Measurements from ENCODE around the gene BUB3.
A peak's percentile ranks its signal among the peaks of the same experiment; 100 is the strongest.

BUB3 gene

GRCh38 chr10:123132576-123133477 lies 21.4 kb upstream of the BUB3 start:
- Histone ChIP-seq H3K27me3 (ENCODE audit: insufficient read depth, insufficient read length) (peaks cover 98% of the 10 kb centered on the region), H3K4me1 (ENCODE audit: insufficient read depth, insufficient read length) (no peaks in the 10 kb centered on the region), H3K36me3 (ENCODE audit: insufficient read depth, insufficient read length, low read length) (no peaks in the 10 kb centered on the region), H3K9ac (ENCODE audit: insufficient read length, low read depth) (peak overlapping the region; percentile 44), H3K4me3 (ENCODE audit: insufficient read length, low read depth) (peak overlapping the region; percentile 30), H3K9me3 (ENCODE audit: insufficient read depth, low read length) (no peaks in the 10 kb centered on the region)
- TF ChIP-seq YY1 (IDR thresholded peaks at IDR 0.05; ENCODE audit: insufficient read depth, insufficient read length) (no peak), ZNF274 (IDR thresholded peaks at IDR 0.05; ENCODE audit: low read depth, low read length) (no peak), SUZ12 (IDR thresholded peaks at IDR 0.05; ENCODE audit: extremely low read depth, insufficient read depth, insufficient read length) (no peak)
- peak; percentile 87 for DNase-seq (ENCODE audit: low read depth, low spot score)

GRCh38 chr10:123133541-123134342 lies 20.5 kb upstream of the BUB3 start:
- H3K27me3 ChIP-seq (ENCODE audit: insufficient read depth, insufficient read length), result peaks cover 98% of the 10 kb centered on the region
- TF ChIP-seq YY1 (IDR thresholded peaks at IDR 0.05; ENCODE audit: insufficient read depth, insufficient read length) (no peak), ZNF274 (IDR thresholded peaks at IDR 0.05; ENCODE audit: low read depth, low read length) (no peak), SUZ12 (IDR thresholded peaks at IDR 0.05; ENCODE audit: extremely low read depth, insufficient read depth, insufficient read length) (peak; percentile 90)
- H3K9ac ChIP-seq (ENCODE audit: insufficient read length, low read depth), result no peak overlapping the region
- DNase-seq (ENCODE audit: low read depth, low spot score), result no peak
- H3K4me3 ChIP-seq (ENCODE audit: insufficient read length, low read depth), result peak overlapping the region; percentile 30
- H3K4me1 ChIP-seq (ENCODE audit: insufficient read depth, insufficient read length), result no peaks in the 10 kb centered on the region
- no peaks in the 10 kb centered on the region for H3K9me3 ChIP-seq (ENCODE audit: insufficient read depth, low read length)
- H3K36me3 ChIP-seq (ENCODE audit: insufficient read depth, insufficient read length, low read length), result no peaks in the 10 kb centered on the region

GRCh38 chr10:123134343-123134914 lies 19.8 kb upstream of the BUB3 start:
- H3K36me3 ChIP-seq (ENCODE audit: insufficient read depth, insufficient read length, low read length), result no peaks in the 10 kb centered on the region
- H3K27me3 ChIP-seq (ENCODE audit: insufficient read depth, insufficient read length), result peaks cover 98% of the 10 kb centered on the region
- H3K4me1 ChIP-seq (ENCODE audit: insufficient read depth, insufficient read length), result no peaks in the 10 kb centered on the region
- TF ChIP-seq YY1 (IDR thresholded peaks at IDR 0.05; ENCODE audit: insufficient read depth, insufficient read length), result no peak
- peak; percentile 67 for TF ChIP-seq SUZ12 (IDR thresholded peaks at IDR 0.05; ENCODE audit: extremely low read depth, insufficient read depth, insufficient read length)
- H3K4me3 ChIP-seq (ENCODE audit: insufficient read length, low read depth), result no peak overlapping the region
- no peaks in the 10 kb centered on the region for H3K9me3 ChIP-seq (ENCODE audit: insufficient read depth, low read length)
- H3K9ac ChIP-seq (ENCODE audit: insufficient read length, low read depth), result no peak overlapping the region
- DNase-seq (ENCODE audit: low read depth, low spot score), result no peak

- TF ChIP-seq ZNF274 (IDR thresholded peaks at IDR 0.05; ENCODE audit: low read depth, low read length) (no peak), YY1 (IDR thresholded peaks at IDR 0.05; ENCODE audit: insufficient read depth, insufficient read length) (no peak), SUZ12 (IDR thresholded peaks at IDR 0.05; ENCODE audit: extremely low read depth, insufficient read depth, insufficient read length) (no peak)
- Histone ChIP-seq H3K4me1 (ENCODE audit: insufficient read depth, insufficient read length) (no peaks in the 10 kb centered on the region), H3K27me3 (ENCODE audit: insufficient read depth, insufficient read length) (peaks cover 98% of the 10 kb centered on the region), H3K9me3 (ENCODE audit: insufficient read depth, low read length) (no peaks in the 10 kb centered on the region), H3K4me3 (ENCODE audit: insufficient read length, low read depth) (peak overlapping the region; percentile 15), H3K36me3 (ENCODE audit: insufficient read depth, insufficient read length, low read length) (no peaks in the 10 kb centered on the region), H3K9ac (ENCODE audit: insufficient read length, low read depth) (no peak overlapping the region)
- no peak for DNase-seq (ENCODE audit: low read depth, low spot score)
Observed at GRCh38 chr10:123134915-123135414, 19.2 kb upstream of the BUB3 start.

GRCh38 chr10:123135415-123136141 lies 18.6 kb upstream of the BUB3 start, which contains the start of gene HMX3:
TSS of gene HMX3 (plus strand) at chr10:123135970. CDS start at chr10:123136051, 81 bp downstream.
- Histone ChIP-seq H3K9me3 (ENCODE audit: insufficient read depth, low read length) (no peaks in the 10 kb centered on the region), H3K4me3 (ENCODE audit: insufficient read length, low read depth) (peak within 1 kb of the TSS; percentile 28), H3K36me3 (ENCODE audit: insufficient read depth, insufficient read length, low read length) (no peaks in the 10 kb centered on the region), H3K9ac (ENCODE audit: insufficient read length, low read depth) (peak within 1 kb of the TSS; percentile 32), H3K4me1 (ENCODE audit: insufficient read depth, insufficient read length) (no peaks in the 10 kb centered on the region), H3K27me3 (ENCODE audit: insufficient read depth, insufficient read length) (peaks cover 98% of the 10 kb centered on the region)
- no peak for DNase-seq (ENCODE audit: low read depth, low spot score)
- no peak for TF ChIP-seq ZNF274 (IDR thresholded peaks at IDR 0.05; ENCODE audit: low read depth, low read length)
- no peak for TF ChIP-seq SUZ12 (IDR thresholded peaks at IDR 0.05; ENCODE audit: extremely low read depth, insufficient read depth, insufficient read length)
- no peak for TF ChIP-seq YY1 (IDR thresholded peaks at IDR 0.05; ENCODE audit: insufficient read depth, insufficient read length)

GRCh38 chr10:123136221-123136805 lies 17.9 kb upstream of the BUB3 start:
- Histone ChIP-seq H3K4me1 (ENCODE audit: insufficient read depth, insufficient read length) (no peaks in the 10 kb centered on the region), H3K9ac (ENCODE audit: insufficient read length, low read depth) (peak overlapping the region; percentile 32), H3K36me3 (ENCODE audit: insufficient read depth, insufficient read length, low read length) (no peaks in the 10 kb centered on the region), H3K27me3 (ENCODE audit: insufficient read depth, insufficient read length) (peaks cover 98% of the 10 kb centered on the region), H3K4me3 (ENCODE audit: insufficient read length, low read depth) (no peak overlapping the region), H3K9me3 (ENCODE audit: insufficient read depth, low read length) (no peaks in the 10 kb centered on the region)
- TF ChIP-seq SUZ12 (IDR thresholded peaks at IDR 0.05; ENCODE audit: extremely low read depth, insufficient read depth, insufficient read length) (no peak), ZNF274 (IDR thresholded peaks at IDR 0.05; ENCODE audit: low read depth, low read length) (no peak), YY1 (IDR thresholded peaks at IDR 0.05; ENCODE audit: insufficient read depth, insufficient read length) (no peak)
- DNase-seq (ENCODE audit: low read depth, low spot score), result no peak
